Endothelial cell of umbilical vein (primary cell): ENCODE measurements around the gene ARHGEF16. TPM values are rescaled to one million over a fixed set of nuclear protein-coding genes. Genes with fewer than 3 reads are reported as not detected.

Experiments
- BruUV-seq: library from RNA; stranded (reverse); fragments of 400-500 nt; replicated peaks from 2 replicates; lab custom pipeline; 2021; lab: Mats Ljungman, UMichigan
- CTCF ChIA-PET: fragments of 300-600, 350-600 bp; sonication (Branson Sonifier 250); formaldehyde crosslinking; loops from one replicate; lab custom pipeline; 2021; ENCODE audit warnings: antibody characterized with exemption, inconsistent platforms; lab: Charles Lee
- POLR2A ChIA-PET: fragments of 300-600, 350-600 bp; sonication (Branson Sonifier 250); formaldehyde crosslinking; loops from one replicate; lab custom pipeline; 2021; ENCODE audit warnings: antibody characterized with exemption, inconsistent platforms; lab: Charles Lee
- DNase-seq: peaks from one replicate; pipeline ENCODE4 v3.0.0-alpha.2; 2011; ENCODE audit warnings: low read depth, low spot score
- FAIRE-seq: peaks from 2 replicates; lab custom pipeline; 2011; peaks lifted over from hg19 to GRCh38; lab: Jason Lieb, UNC
- H2AFZ ChIP-seq: 2 replicates; pipeline ENCODE4 v1.6.0; 2012; ENCODE audit warnings: low read depth, low read length, control low read depth, inconsistent platforms
- H3K27ac ChIP-seq: 2 replicates; pipeline ENCODE4 v1.5.1; 2011; ENCODE audit warnings: low read depth, mild to moderate bottlenecking, control low read depth, low read length, moderate library complexity; ENCODE audit not compliant: insufficient read depth
- H3K27me3 ChIP-seq, 2 experiments: 2 replicates each; pipeline versions ENCODE4 v1.6.0 to v1.6.1; 2011; ENCODE audit warnings: low read length in 2 of 2, mixed read lengths in 1 of 2; ENCODE audit not compliant: control insufficient read depth in 2 of 2, insufficient read depth in 2 of 2
- H3K36me3 ChIP-seq, 2 experiments: 2 replicates in 1 of 2; 3 replicates in 1 of 2; pipeline ENCODE4 v1.5.1; 2011; ENCODE audit warnings: low read length in 2 of 2, mild to moderate bottlenecking in 1 of 2, moderate library complexity in 1 of 2; ENCODE audit not compliant: control insufficient read depth in 2 of 2, insufficient read depth in 2 of 2; ENCODE audit errors: extremely low read depth in 1 of 2
- H3K4me1 ChIP-seq: 3 replicates; pipeline ENCODE4 v1.5.1; 2011; ENCODE audit warnings: mild to moderate bottlenecking, low read length; ENCODE audit not compliant: control insufficient read depth, insufficient read depth; ENCODE audit errors: extremely low read depth
- H3K4me2 ChIP-seq: 2 replicates; pipeline ENCODE4 v1.6.1; 2011; ENCODE audit warnings: low read length, control low read depth, mixed read lengths; ENCODE audit not compliant: insufficient read depth
- H3K4me3 ChIP-seq, 3 experiments: fragments of 200-600 bp in 1 of 3; sonication (generic), shearing (Covaris generic) in 1 of 3; replicated peaks in 1 of 3; 2 replicates each; pipeline ENCODE4 v1.5.1; 2011 to 2016; ENCODE audit warnings: control low read depth in 3 of 3, low read length in 3 of 3, mild to moderate bottlenecking in 2 of 3, inconsistent platforms in 1 of 3, low read depth in 1 of 3, moderate library complexity in 1 of 3; ENCODE audit not compliant: insufficient read depth in 1 of 3
- H3K79me2 ChIP-seq: 2 replicates; pipeline ENCODE4 v1.6.0; 2012; ENCODE audit warnings: low read length, inconsistent platforms; ENCODE audit not compliant: control insufficient read depth, insufficient read depth
- H3K9ac ChIP-seq: replicated peaks from 2 replicates; pipeline ENCODE3; 2011; ENCODE audit warnings: low read length, control low read depth; ENCODE audit not compliant: insufficient read depth; ENCODE audit errors: extremely low read depth
- H3K9me1 ChIP-seq: replicated peaks from 3 replicates; pipeline ENCODE4 v1.6.0; 2011; ENCODE audit warnings: mild to moderate bottlenecking, low read length; ENCODE audit not compliant: control insufficient read depth, insufficient read depth; ENCODE audit errors: extremely low read depth
- H3K9me3 ChIP-seq: replicated peaks from 2 replicates; pipeline ENCODE4 v1.5.1; 2012; ENCODE audit warnings: low read length, inconsistent platforms; ENCODE audit not compliant: control insufficient read depth, insufficient read depth
- H4K20me1 ChIP-seq: replicated peaks from 2 replicates; pipeline ENCODE3; 2011; ENCODE audit warnings: mild to moderate bottlenecking, low read length; ENCODE audit not compliant: control insufficient read depth, insufficient read depth; ENCODE audit errors: extremely low read depth
- EZH2 ChIP-seq: IDR thresholded peaks from 2 replicates; pipeline ENCODE4 v1.6.1; 2012; ENCODE audit warnings: borderline replicate concordance, low read depth, mild to moderate bottlenecking, moderate library complexity, low read length, inconsistent platforms; ENCODE audit not compliant: severe bottlenecking
- FOS ChIP-seq: IDR thresholded peaks from 2 replicates; pipeline ENCODE4 v1.6.1; 2011; ENCODE audit warnings: mild to moderate bottlenecking, low read length, moderate library complexity, borderline replicate concordance; ENCODE audit not compliant: insufficient read depth
- GATA2 ChIP-seq: IDR thresholded peaks from 2 replicates; pipeline ENCODE4 v1.7.0; 2011; ENCODE audit warnings: low read depth, mild to moderate bottlenecking, moderate library complexity, mixed read lengths, low read length; ENCODE audit not compliant: insufficient read length, insufficient read depth
- JUN ChIP-seq: IDR thresholded peaks from 2 replicates; pipeline ENCODE4 v1.6.1; 2011; ENCODE audit warnings: borderline replicate concordance, low read depth; ENCODE audit not compliant: insufficient read length, insufficient read depth
- MYC ChIP-seq: IDR thresholded peaks from one replicate; pipeline ENCODE4 v1.6.1; 2011; ENCODE audit warnings: mild to moderate bottlenecking, low read depth, low read length
- POLR2A ChIP-seq: IDR thresholded peaks from 2 replicates; pipeline ENCODE4 v1.6.1; 2012; ENCODE audit warnings: low read depth, mild to moderate bottlenecking, control low read depth, low read length
- POLR2AphosphoS5 ChIP-seq: IDR thresholded peaks from 2 replicates; pipeline ENCODE4 v1.6.1; 2012; ENCODE audit warnings: low read depth, mild to moderate bottlenecking, control low read depth, low read length, moderate library complexity; ENCODE audit not compliant: insufficient read depth
- dilution Hi-C: fragments of 300-500 bp; cut with MboI; formaldehyde crosslinking; loops from one replicate; pipeline ENCODE4 v1.15.0; 2019; ENCODE audit warnings: low sequenced_read_pairs; ENCODE audit not compliant: extremely low pct_ligation_motif_present
- intact Hi-C: fragments of 100-400 bp; cut with micrococcal nuclease; formaldehyde crosslinking; loops from one replicate; pipeline ENCODE4 v1.10.0; 2022
- polyA plus RNA-seq, 4 experiments: library from polyadenylated mRNA; depleted of rRNA in 3 of 4; stranded (reverse) in 3 of 4; unstranded in 1 of 4; fragments of >200 nt; gene quantifications; 2 replicates each; pipeline versions ENCODE4 v1.2.1 to v1.2.3, GENCODE V29; 2011 to 2012; ENCODE audit warnings: missing spikeins in 1 of 4
- total RNA-seq: library from RNA; stranded (reverse); gene quantifications from 2 replicates; pipeline ENCODE4 v1.2.3, GENCODE V29; 2021
- TF ChIP-seq, protein P1 (sequence below): IDR thresholded peaks from 2 replicates; pipeline ENCODE4 v1.6.1; 2011; ENCODE audit not compliant: insufficient read depth, insufficient read length
- TF ChIP-seq, protein P2 (sequence below), 2 donors: IDR thresholded peaks; 1 replicate in 1 of 2; 2 replicates in 1 of 2; pipeline ENCODE4 v1.5.1; 2011; ENCODE audit warnings: low read length in 2 of 2, mild to moderate bottlenecking in 2 of 2, moderate library complexity in 2 of 2, control low read depth in 1 of 2, inconsistent platforms in 1 of 2, low read depth in 1 of 2; ENCODE audit not compliant: insufficient read depth in 1 of 2; ENCODE audit errors: extremely low read depth in 1 of 2

Gene ARHGEF16
- total and polyA plus RNA-seq, 2 donors (not counting 3 experiments of a cell fraction or from before 2014, with no cell fraction given): 0.52 to 1.3 TPM

DNA sequence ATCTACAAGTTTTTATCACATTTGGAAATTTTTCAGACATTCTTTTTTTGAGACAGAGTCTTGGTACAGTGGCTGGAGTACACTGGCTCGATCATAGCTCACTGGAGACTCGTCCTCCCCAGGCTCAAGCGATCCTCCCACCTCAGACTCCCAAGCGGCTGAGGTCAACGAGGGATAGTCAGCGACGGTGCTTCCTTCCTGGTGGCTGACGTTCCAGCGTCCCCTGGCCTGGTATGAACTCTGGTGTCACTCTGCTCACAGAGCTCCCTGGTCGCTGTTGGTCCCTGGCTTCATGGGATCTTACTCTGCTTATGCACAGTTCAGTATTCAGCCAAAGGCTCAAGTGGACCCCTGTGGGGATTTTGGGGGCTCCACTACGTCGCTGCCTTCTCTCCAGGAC lies 3.5 kb upstream of the ARHGEF16 start:
- Histone ChIP-seq H3K36me3 (no peaks in the 10 kb centered on the region), H3K79me2 (no peaks in the 10 kb centered on the region), H3K9me1 (no peaks in the 10 kb centered on the region), H3K9me3 (no peaks in the 10 kb centered on the region), H3K27ac (no peak overlapping the region), H3K4me3 (no peak overlapping the region), H3K4me2 (no peak overlapping the region), H3K4me1 (no peaks in the 10 kb centered on the region), H4K20me1 (no peaks in the 10 kb centered on the region), H3K27me3 (peaks cover 0 to 3% of the 10 kb centered on the region in 2 experiments), H3K9ac (no peak overlapping the region), H2AFZ (no peak overlapping the region)
- FAIRE-seq: no peak
- ChIA-PET CTCF (interaction anchor here (1.0 to 1.1 kb wide), 2 partner anchors 21 to 274 kb away, joined by 3 to 4 read pairs; no protein-coding TSS in a partner anchor), POLR2A (interaction anchor here (0.6 kb wide), 1 partner anchor 831 kb away, joined by 3 read pairs; no protein-coding TSS in a partner anchor)
- intact Hi-C loops (loop anchor here (1.0 to 5.0 kb wide), 2 partner anchors 270 to 351 kb away; no protein-coding TSS in a partner anchor), dilution Hi-C loops (no loop called here)
- TF ChIP-seq, protein P1, sequence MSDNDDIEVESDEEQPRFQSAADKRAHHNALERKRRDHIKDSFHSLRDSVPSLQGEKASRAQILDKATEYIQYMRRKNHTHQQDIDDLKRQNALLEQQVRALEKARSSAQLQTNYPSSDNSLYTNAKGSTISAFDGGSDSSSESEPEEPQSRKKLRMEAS: no peak
- TF ChIP-seq EZH2 (no peak), FOS (no peak), POLR2AphosphoS5 (no peak), MYC (no peak), GATA2 (no peak), JUN (no peak), POLR2A (no peak)
- TF ChIP-seq, protein P2, sequence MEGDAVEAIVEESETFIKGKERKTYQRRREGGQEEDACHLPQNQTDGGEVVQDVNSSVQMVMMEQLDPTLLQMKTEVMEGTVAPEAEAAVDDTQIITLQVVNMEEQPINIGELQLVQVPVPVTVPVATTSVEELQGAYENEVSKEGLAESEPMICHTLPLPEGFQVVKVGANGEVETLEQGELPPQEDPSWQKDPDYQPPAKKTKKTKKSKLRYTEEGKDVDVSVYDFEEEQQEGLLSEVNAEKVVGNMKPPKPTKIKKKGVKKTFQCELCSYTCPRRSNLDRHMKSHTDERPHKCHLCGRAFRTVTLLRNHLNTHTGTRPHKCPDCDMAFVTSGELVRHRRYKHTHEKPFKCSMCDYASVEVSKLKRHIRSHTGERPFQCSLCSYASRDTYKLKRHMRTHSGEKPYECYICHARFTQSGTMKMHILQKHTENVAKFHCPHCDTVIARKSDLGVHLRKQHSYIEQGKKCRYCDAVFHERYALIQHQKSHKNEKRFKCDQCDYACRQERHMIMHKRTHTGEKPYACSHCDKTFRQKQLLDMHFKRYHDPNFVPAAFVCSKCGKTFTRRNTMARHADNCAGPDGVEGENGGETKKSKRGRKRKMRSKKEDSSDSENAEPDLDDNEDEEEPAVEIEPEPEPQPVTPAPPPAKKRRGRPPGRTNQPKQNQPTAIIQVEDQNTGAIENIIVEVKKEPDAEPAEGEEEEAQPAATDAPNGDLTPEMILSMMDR (IDR thresholded peaks at IDR 0.05; ENCODE audit: extremely low read depth in 1 of 2, insufficient read depth in 1 of 2, low read depth in 1 of 2, low read length in 2 of 2): no peak
- no peak for DNase-seq
- BruUV-seq: no TSS peak
